HG03039 (cell line): ENCODE results near the gene RABEP2.

ENCODE experiments used
- ATAC-seq: cut with Tn5 transposase; IDR thresholded peaks from one replicate; pipeline ENCODE4 v1.9.1; 2021; ENCODE audit warnings: mild to moderate bottlenecking, moderate library complexity; ENCODE audit not compliant: unreplicated experiment

Gene RABEP2

GRCh38 chr16:28859326-28859725, 65.7 kb downstream of the RABEP2 start:
- no peak for ATAC-seq

DNA sequence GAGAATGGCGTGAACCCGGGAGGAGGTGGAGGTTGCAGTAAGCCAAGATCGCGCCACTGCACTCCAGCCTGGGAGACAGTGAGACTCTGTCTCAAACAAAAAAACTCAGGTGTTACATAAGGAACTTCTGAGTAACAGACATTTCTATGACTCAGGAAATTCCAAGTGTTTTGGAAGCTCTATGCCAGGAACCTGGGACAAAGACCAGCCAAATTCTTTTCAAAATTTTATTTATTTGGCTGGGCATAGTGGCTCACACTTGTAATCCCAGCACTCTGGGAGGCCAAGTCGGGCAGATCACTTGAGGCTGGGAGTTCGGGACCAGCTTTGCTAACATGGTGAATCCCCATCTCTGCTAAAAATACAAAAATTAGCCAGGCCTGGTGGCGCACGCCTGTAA, 66.6 kb downstream of the RABEP2 start:
- no peak for ATAC-seq
